CD4-positive, CD25-positive, alpha-beta regulatory T cell (primary cell): ENCODE measurements around the gene CCL8. TPM values are rescaled to one million over a fixed set of nuclear protein-coding genes. Genes with fewer than 3 reads are reported as not detected.

Experiments
- ATAC-seq, 2 donors: fragments of 150-1000 bp; cut with Tn5 transposase; one replicate each; pipeline ENCODE4 v1.10.0; 2021; ENCODE audit warnings: low read depth in 2 of 2, moderate number of reproducible peaks in 2 of 2, moderate library complexity in 1 of 2
- DNase-seq, 3 donors: peaks; one replicate each; pipeline versions ENCODE4 v3.0.0 to v3.0.0-alpha.2; 2012 to 2022; ENCODE audit warnings: mixed read lengths in 1 of 3
- H3K27ac ChIP-seq: one replicate; pipeline ENCODE4 v1.7.0; 2013; ENCODE audit warnings: mild to moderate bottlenecking, low read length; ENCODE audit not compliant: insufficient read depth, poor library complexity, severe bottlenecking
- H3K27me3 ChIP-seq: one replicate; pipeline ENCODE4 v1.7.0; 2013; ENCODE audit warnings: low read length; ENCODE audit not compliant: control insufficient read depth, insufficient read depth
- H3K36me3 ChIP-seq: one replicate; pipeline ENCODE4 v1.7.0; 2013; ENCODE audit warnings: mild to moderate bottlenecking, low read length, moderate library complexity; ENCODE audit not compliant: control insufficient read depth, insufficient read depth
- H3K4me1 ChIP-seq: 2 replicates; pipeline ENCODE4 v1.7.0; 2013; ENCODE audit warnings: mild to moderate bottlenecking, low read length; ENCODE audit not compliant: insufficient read depth, control insufficient read depth, poor library complexity, severe bottlenecking
- H3K4me3 ChIP-seq: one replicate; pipeline ENCODE4 v1.7.0; 2013; ENCODE audit warnings: low read depth, mild to moderate bottlenecking, low read length, moderate library complexity
- H3K9me3 ChIP-seq, 2 experiments: 1 replicate in 1 of 2; 2 replicates in 1 of 2; pipeline ENCODE4 v1.7.0; 2013; ENCODE audit warnings: low read length in 2 of 2, mild to moderate bottlenecking in 1 of 2, moderate library complexity in 1 of 2; ENCODE audit not compliant: control insufficient read depth in 2 of 2
- H3K27ac Mint-ChIP-seq, 3 donors: one replicate each; pipeline ENCODE4 v1.8.0; 2020 to 2022; ENCODE audit warnings: mild to moderate bottlenecking in 3 of 3, mixed read lengths in 3 of 3, moderate library complexity in 2 of 3
- H3K27me3 Mint-ChIP-seq: one replicate; pipeline ENCODE4 v1.8.0; 2022; ENCODE audit warnings: mild to moderate bottlenecking, mixed read lengths
- H3K36me3 Mint-ChIP-seq: one replicate; pipeline ENCODE4 v1.8.0; 2020; ENCODE audit warnings: mixed read lengths
- H3K4me1 Mint-ChIP-seq, 4 donors: one replicate each; pipeline ENCODE4 v1.8.0; 2020 to 2022; ENCODE audit warnings: mixed read lengths in 4 of 4, mild to moderate bottlenecking in 1 of 4
- H3K4me3 Mint-ChIP-seq, 4 donors: one replicate each; pipeline ENCODE4 v1.8.0; 2020 to 2022; ENCODE audit warnings: mild to moderate bottlenecking in 4 of 4, mixed read lengths in 4 of 4, moderate library complexity in 3 of 4
- H3K9me3 Mint-ChIP-seq, 7 donors: one replicate each; pipeline ENCODE4 v1.8.0; 2020 to 2022; ENCODE audit warnings: mixed read lengths in 7 of 7, mild to moderate bottlenecking in 3 of 7, moderate library complexity in 2 of 7
- polyA plus RNA-seq, 4 donors: library from polyadenylated mRNA; unstranded; fragments of 300-500 nt; fragmentation: Illumina TruSeq; gene quantifications; one replicate each; pipeline ENCODE4 v1.2.3, GENCODE V29; 2021
- total RNA-seq: library from RNA; stranded (reverse); gene quantifications from one replicate; pipeline ENCODE4 v1.2.3, GENCODE V29; 2022

Gene CCL8
- total and polyA plus RNA-seq, 5 donors from 2014 or later: not detected

GRCh38 chr17:34349751-34350150 lies 30.5 kb downstream of the CCL8 start:
- H3K36me3 ChIP-seq: no peaks in the 10 kb centered on the region
- Mint-ChIP-seq H3K27ac (no peak overlapping the region), H3K36me3 (no peaks in the 10 kb centered on the region), H3K4me1 (no peaks in the 10 kb centered on the region), H3K4me3 (no peak overlapping the region), H3K27me3 (peaks cover 23% of the 10 kb centered on the region), H3K9me3 (peaks cover 0 to 4% (median 0%) of the 10 kb centered on the region in 7 donors)
- no peaks in the 10 kb centered on the region for H3K4me1 ChIP-seq
- no peak overlapping the region for H3K27ac ChIP-seq
- no peaks in the 10 kb centered on the region for H3K9me3 ChIP-seq
- H3K27me3 ChIP-seq: peaks cover 9% of the 10 kb centered on the region
- DNase-seq: no peak
- ATAC-seq: no peak
- no peak overlapping the region for H3K4me3 ChIP-seq

DNA sequence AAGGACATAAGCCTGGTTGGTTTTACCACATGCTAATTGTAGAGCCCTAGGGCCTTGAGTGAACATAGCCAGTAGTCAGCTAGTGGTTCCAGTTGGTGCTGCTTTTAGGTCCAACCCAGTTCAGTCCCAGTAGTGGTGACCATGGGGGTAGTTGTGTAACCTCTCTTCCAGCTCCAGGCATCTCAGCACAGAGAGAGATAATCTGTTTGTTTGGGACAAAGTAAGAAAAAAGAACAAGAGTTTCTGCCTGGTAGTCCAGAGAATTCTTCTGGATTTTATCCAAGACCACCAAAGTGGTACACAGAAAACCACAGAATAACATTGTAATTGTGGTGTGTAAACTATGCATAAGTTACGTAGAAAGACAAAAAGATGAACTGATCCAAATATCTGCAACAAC lies 31.9 kb downstream of the CCL8 start:
- Mint-ChIP-seq H3K4me1 (no peaks in the 10 kb centered on the region), H3K4me3 (no peak overlapping the region), H3K36me3 (no peaks in the 10 kb centered on the region), H3K27ac (no peak overlapping the region), H3K9me3 (peaks cover 0 to 4% (median 0%) of the 10 kb centered on the region in 7 donors), H3K27me3 (peaks cover 19% of the 10 kb centered on the region)
- Histone ChIP-seq H3K36me3 (no peaks in the 10 kb centered on the region), H3K4me3 (no peak overlapping the region), H3K4me1 (no peaks in the 10 kb centered on the region), H3K27ac (no peak overlapping the region), H3K9me3 (no peaks in the 10 kb centered on the region), H3K27me3 (peaks cover 9% of the 10 kb centered on the region)
- DNase-seq: no peak
- no peak for ATAC-seq

- H3K4me1 ChIP-seq: no peaks in the 10 kb centered on the region
- H3K27me3 ChIP-seq: peaks cover 9% of the 10 kb centered on the region
- no peaks in the 10 kb centered on the region for H3K9me3 ChIP-seq
- H3K27ac ChIP-seq: no peak overlapping the region
- H3K27ac Mint-ChIP-seq: no peak overlapping the region
- no peak overlapping the region for H3K4me3 ChIP-seq
- no peaks in the 10 kb centered on the region for H3K36me3 ChIP-seq
- ATAC-seq: no peak
- H3K27me3 Mint-ChIP-seq: peaks cover 19% of the 10 kb centered on the region
- DNase-seq: no peak
- H3K4me1 Mint-ChIP-seq: no peaks in the 10 kb centered on the region
- H3K36me3 Mint-ChIP-seq: no peaks in the 10 kb centered on the region
- H3K9me3 Mint-ChIP-seq: peaks cover 0 to 4% (median 0%) of the 10 kb centered on the region in 7 donors
- H3K4me3 Mint-ChIP-seq: no peak overlapping the region
These were observed 33.0 kb downstream of the CCL8 start for GRCh38 chr17:34352191-34352590.

GRCh38 chr17:34354637-34355036 lies 35.4 kb downstream of the CCL8 start:
- H3K4me1 Mint-ChIP-seq: no peaks in the 10 kb centered on the region
- peaks cover 0 to 4% (median 0%) of the 10 kb centered on the region in 7 donors for H3K9me3 Mint-ChIP-seq
- Histone ChIP-seq H3K27me3 (peaks cover 6% of the 10 kb centered on the region), H3K4me1 (no peaks in the 10 kb centered on the region), H3K36me3 (no peaks in the 10 kb centered on the region), H3K4me3 (no peak overlapping the region), H3K27ac (no peak overlapping the region), H3K9me3 (no peaks in the 10 kb centered on the region)
- no peaks in the 10 kb centered on the region for H3K36me3 Mint-ChIP-seq
- H3K27ac Mint-ChIP-seq: no peak overlapping the region
- no peak overlapping the region for H3K4me3 Mint-ChIP-seq
- ATAC-seq (no peak), DNase-seq (no peak)
- H3K27me3 Mint-ChIP-seq: peaks cover 8% of the 10 kb centered on the region

DNA sequence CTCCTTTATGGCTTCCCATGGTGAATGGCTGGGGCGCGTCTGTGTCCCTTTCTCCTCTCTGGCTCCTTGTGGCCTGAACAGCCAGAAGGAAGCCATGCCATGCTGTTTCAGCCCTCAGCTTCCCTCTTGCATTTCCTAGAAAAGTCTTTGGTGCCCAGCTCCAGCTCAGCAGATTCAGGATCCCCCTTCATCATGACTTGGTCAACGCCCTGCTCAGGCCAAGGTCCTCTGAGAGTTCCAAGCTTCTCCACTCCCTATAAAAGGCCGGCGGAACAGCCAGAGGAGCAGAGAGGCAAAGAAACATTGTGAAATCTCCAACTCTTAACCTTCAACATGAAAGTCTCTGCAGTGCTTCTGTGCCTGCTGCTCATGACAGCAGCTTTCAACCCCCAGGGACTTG lies 37.0 kb downstream of the CCL8 start, which contains the start of gene CCL13:
CCL13 (plus strand) TSS at position 287 of the 400 bp plus-strand sequence; CDS start at position 334, 47 bp downstream.
- Mint-ChIP-seq H3K36me3 (no peaks in the 10 kb centered on the region), H3K9me3 (peaks cover 0 to 4% (median 0%) of the 10 kb centered on the region in 7 donors), H3K4me3 (no peak within 1 kb of the TSS), H3K4me1 (no peaks in the 10 kb centered on the region), H3K27ac (no peak within 1 kb of the TSS), H3K27me3 (peaks cover 8% of the 10 kb centered on the region)
- Histone ChIP-seq H3K27me3 (peaks cover 6% of the 10 kb centered on the region), H3K4me1 (no peaks in the 10 kb centered on the region), H3K4me3 (no peak within 1 kb of the TSS), H3K36me3 (no peaks in the 10 kb centered on the region), H3K27ac (no peak within 1 kb of the TSS), H3K9me3 (no peaks in the 10 kb centered on the region)
- no peak for ATAC-seq
- DNase-seq: no peak

DNA sequence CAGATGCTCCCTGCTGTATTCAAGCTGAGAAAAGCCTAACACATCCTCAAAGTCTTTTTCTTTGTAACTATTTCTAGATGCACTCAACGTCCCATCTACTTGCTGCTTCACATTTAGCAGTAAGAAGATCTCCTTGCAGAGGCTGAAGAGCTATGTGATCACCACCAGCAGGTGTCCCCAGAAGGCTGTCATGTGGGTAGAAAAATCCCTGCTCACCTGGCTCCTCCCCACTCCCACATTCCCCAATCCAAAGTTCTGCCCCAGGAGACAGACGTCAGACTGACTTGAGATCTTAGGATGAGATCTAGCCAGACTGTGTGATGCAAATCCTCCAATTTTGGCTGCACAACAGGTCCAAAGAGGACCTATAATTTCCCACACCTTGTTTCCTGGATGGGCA lies 38.2 kb downstream of the CCL8 start:
- H3K9me3 ChIP-seq: no peaks in the 10 kb centered on the region

DNA sequence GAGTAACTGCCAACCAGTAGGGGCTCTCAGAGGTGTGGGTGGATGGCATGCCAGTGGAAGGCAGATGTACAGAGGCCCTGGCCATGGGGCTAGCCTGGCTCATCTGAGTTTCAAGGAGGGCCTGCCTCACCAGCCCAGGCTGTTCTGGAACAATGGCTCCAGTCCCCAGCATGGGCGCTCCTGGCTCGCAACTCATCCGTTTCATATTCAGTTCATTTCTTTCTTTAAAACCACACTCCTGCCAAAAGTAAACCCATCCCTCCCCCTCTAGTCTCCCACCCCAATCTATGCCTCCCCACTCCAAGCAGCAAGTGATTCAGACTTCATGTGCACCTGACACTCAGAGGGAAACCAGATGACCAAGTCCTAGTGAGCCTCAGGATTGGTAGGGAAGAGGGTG lies 39.4 kb downstream of the CCL8 start:
- Histone ChIP-seq H3K27ac (no peak overlapping the region), H3K9me3 (no peaks in the 10 kb centered on the region), H3K4me1 (no peaks in the 10 kb centered on the region), H3K27me3 (peaks cover 2% of the 10 kb centered on the region), H3K36me3 (no peaks in the 10 kb centered on the region), H3K4me3 (no peak overlapping the region)
- H3K4me1 Mint-ChIP-seq: no peaks in the 10 kb centered on the region
- H3K4me3 Mint-ChIP-seq: no peak overlapping the region
- H3K36me3 Mint-ChIP-seq: no peaks in the 10 kb centered on the region
- DNase-seq (no peak), ATAC-seq (no peak)
- H3K27me3 Mint-ChIP-seq: peaks cover 3% of the 10 kb centered on the region
- H3K9me3 Mint-ChIP-seq: peaks cover 0 to 4% (median 0%) of the 10 kb centered on the region in 7 donors
- H3K27ac Mint-ChIP-seq: no peak overlapping the region

More for the DNA sequence above, 38.2 kb downstream of the CCL8 start:
- H3K36me3 ChIP-seq: no peaks in the 10 kb centered on the region
- Mint-ChIP-seq H3K27me3 (peaks cover 4% of the 10 kb centered on the region), H3K9me3 (peaks cover 0 to 4% (median 0%) of the 10 kb centered on the region in 7 donors), H3K27ac (no peak overlapping the region), H3K4me1 (no peaks in the 10 kb centered on the region), H3K4me3 (no peak overlapping the region), H3K36me3 (no peaks in the 10 kb centered on the region)
- no peak for DNase-seq
- H3K27ac ChIP-seq: no peak overlapping the region
- H3K4me1 ChIP-seq: no peaks in the 10 kb centered on the region
- ATAC-seq: no peak
- H3K27me3 ChIP-seq: peaks cover 6% of the 10 kb centered on the region
- no peak overlapping the region for H3K4me3 ChIP-seq

GRCh38 chr17:34360601-34361270 lies 41.5 kb downstream of the CCL8 start:
- ATAC-seq: no peak
- no peak overlapping the region for H3K4me3 Mint-ChIP-seq
- H3K27me3 Mint-ChIP-seq: peaks cover 10% of the 10 kb centered on the region
- Histone ChIP-seq H3K4me3 (no peak overlapping the region), H3K27ac (no peak overlapping the region), H3K9me3 (no peaks in the 10 kb centered on the region), H3K36me3 (no peaks in the 10 kb centered on the region), H3K4me1 (no peaks in the 10 kb centered on the region), H3K27me3 (peaks cover 5% of the 10 kb centered on the region)
- H3K27ac Mint-ChIP-seq: no peak overlapping the region
- H3K9me3 Mint-ChIP-seq: peaks cover 0 to 1% (median 0%) of the 10 kb centered on the region in 7 donors
- H3K36me3 Mint-ChIP-seq: no peaks in the 10 kb centered on the region
- DNase-seq: no peak
- peaks cover 0 to 9% (median 6%) of the 10 kb centered on the region in 4 donors for H3K4me1 Mint-ChIP-seq
